HG03196 (cell line): Measurements from ENCODE around the gene ACTR5.

Experiments used
- ATAC-seq: cut with Tn5 transposase; IDR thresholded peaks from one replicate; pipeline ENCODE4 v1.9.1; 2021; ENCODE audit not compliant: unreplicated experiment

Gene ACTR5

DNA sequence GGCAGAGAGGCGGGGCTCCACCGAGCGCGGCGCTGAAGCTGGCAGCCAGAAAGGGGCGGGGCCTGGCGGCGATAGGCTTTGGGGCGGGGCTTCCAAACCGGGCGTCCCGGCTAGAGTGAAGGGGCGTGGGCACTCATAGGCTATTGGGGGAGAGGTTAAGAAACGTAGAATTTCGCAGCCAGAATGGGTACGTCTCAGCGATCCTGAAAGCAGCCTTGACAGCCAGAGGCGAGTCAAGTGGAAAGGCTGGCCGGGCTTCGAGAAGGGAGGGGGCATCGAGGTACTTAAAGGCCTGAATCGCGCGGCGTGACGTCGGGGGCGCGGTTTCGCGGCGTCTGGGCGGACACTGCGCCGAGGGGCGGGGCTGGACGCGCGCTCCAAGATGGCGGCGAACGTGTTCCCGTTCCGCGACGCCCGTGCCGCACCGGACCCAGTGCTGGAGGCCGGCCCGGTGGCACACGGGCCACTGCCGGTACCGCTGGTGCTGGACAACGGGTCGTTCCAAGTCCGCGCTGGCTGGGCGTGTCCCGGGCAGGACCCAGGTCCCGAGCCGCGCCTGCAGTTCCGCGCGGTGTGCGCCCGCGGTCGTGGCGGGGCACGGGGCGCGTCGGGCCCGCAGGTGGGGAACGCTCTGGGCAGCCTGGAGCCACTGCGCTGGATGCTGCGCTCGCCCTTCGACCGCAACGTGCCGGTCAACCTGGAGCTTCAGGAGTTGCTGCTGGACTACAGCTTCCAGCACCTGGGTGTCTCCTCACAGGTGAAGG is at the start of gene ACTR5:
TSS of gene ACTR5 (plus strand) at position 364 of the 764 bp plus-strand sequence. CDS start at position 383, 19 bp downstream.
- peak; percentile 85 for ATAC-seq

DNA sequence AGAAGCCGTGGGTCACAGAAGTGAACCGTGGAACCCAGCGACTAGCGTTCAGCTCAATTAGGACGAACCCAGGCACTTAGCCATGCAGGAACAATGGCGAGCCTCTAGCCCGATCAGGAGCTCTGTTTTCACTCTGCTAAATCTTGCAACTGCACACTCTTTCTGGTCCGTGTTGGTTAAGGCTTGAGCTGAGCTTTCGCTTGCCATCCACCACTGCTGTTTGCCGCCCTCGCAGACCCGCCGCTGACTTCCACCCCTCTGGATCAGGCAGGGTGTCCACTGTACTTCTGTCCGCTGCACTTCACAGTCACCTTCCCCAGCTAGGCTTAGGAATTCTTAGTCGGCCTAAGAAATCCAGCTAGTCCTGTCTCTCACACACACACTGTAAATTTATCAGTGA is 49.7 kb upstream of the ACTR5 start:
- ATAC-seq = no peak

GRCh38 chr20:38700141-38700540 is 48.1 kb upstream of the ACTR5 start:
- no peak for ATAC-seq

GRCh38 chr20:38700926-38701325 is 47.3 kb upstream of the ACTR5 start:
- ATAC-seq = no peak

DNA sequence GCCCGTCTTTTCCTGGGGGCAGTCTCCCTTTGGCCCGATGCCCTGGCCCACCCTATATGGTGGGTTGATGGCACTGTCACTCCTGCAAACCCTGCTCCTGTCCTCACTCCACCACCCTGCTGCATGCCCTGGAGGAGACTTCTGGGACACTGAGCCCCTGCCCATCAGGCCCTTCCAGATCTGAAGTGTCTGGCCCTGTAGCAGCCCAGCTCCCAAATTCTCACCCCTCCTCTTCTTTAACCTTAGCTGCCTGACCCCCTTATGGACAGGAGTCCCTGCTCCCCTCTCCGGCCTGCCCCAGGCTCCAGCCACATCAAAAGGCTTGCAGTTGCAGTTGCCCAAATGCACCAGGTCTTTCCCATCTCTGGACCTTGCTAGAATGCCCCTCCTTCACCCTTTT is 44.7 kb upstream of the ACTR5 start:
- no peak for ATAC-seq

DNA sequence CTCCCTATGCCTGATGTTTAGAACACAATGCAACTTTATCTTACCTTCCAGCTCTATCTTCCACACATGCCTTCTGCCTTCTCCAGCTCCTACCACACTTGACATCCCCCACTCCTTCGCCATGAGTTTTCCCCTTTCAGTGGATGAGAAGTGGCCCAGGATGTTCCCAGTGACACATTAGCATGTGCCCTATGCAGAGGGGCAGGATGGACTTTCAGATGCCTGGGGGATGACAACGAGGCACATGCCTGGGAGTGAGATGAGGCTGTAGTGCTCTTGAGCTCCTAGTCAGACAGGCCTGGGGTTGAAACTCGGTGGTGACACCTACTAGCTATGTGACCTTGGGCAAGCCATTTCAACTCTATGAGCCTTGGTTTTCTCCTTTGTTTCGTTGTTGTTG is 44.1 kb upstream of the ACTR5 start:
- ATAC-seq = no peak

GRCh38 chr20:38706509-38706908 is 41.8 kb upstream of the ACTR5 start:
- ATAC-seq = no peak

GRCh38 chr20:38714308-38714707 is 34.0 kb upstream of the ACTR5 start:
- no peak for ATAC-seq

- no peak for ATAC-seq
These were observed 32.6 kb upstream of the ACTR5 start for GRCh38 chr20:38715646-38716045.

- no peak for ATAC-seq
These were observed 25.6 kb upstream of the ACTR5 start for GRCh38 chr20:38722683-38723016.

DNA sequence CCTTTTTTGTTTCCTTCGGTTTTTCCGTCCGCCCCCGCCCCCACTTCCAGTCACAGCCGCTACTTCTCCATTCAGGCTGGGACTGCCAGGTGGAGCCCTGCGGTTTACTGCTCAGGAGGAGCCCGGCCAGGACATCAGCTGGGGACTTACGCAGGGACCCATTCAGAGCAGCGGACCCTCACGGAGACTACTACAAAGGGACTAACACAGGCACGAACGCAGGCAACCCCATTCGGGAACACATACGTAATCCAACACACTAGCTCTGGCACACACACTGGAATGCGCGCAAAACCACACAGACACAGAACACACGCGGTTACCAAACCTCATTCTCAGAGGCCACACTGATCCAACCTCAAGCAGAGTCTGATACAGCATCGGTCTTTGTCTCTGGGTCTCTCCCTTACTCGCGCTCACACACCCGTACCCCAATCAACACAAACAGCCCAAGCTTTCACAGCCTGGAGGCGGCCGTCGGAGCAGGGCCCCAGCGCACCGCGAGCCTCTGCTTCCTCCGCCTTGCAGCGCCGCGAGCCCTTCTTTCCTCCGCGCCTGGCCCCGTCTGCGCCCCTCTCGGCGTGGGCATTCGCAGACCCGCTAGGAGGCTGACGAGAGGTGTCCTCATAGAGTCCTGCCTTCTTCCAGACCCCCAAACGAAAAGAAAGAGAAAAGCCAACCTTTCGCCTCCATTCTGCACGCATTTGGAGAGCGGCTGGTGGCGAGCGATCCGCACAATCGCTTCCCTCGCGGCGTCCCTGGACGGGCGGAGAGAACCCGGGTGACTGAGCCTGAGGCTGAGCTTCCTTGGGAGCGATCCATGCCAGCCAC is 25.0 kb upstream of the ACTR5 start:
- no peak for ATAC-seq

- ATAC-seq = no peak
These were observed 24.2 kb upstream of the ACTR5 start, which contains the start of gene SLC32A1 for GRCh38 chr20:38723848-38724625. SLC32A1 (plus strand) TSS chr20:38724486; CDS start chr20:38724725, 239 bp downstream.

DNA sequence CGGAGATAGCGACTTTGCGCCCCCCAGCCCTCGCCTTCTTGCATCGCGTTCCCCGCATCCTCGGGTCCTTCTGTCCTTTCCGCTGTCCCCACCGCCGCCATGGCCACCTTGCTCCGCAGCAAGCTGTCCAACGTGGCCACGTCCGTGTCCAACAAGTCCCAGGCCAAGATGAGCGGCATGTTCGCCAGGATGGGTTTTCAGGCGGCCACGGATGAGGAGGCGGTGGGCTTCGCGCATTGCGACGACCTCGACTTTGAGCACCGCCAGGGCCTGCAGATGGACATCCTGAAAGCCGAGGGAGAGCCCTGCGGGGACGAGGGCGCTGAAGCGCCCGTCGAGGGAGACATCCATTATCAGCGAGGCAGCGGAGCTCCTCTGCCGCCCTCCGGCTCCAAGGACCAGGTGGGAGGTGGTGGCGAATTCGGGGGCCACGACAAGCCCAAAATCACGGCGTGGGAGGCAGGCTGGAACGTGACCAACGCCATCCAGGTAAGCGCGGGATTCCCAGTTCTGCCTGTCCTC is 23.6 kb upstream of the ACTR5 start:
- no peak for ATAC-seq

GRCh38 chr20:38725148-38725901 is 22.9 kb upstream of the ACTR5 start:
- ATAC-seq = no peak

DNA sequence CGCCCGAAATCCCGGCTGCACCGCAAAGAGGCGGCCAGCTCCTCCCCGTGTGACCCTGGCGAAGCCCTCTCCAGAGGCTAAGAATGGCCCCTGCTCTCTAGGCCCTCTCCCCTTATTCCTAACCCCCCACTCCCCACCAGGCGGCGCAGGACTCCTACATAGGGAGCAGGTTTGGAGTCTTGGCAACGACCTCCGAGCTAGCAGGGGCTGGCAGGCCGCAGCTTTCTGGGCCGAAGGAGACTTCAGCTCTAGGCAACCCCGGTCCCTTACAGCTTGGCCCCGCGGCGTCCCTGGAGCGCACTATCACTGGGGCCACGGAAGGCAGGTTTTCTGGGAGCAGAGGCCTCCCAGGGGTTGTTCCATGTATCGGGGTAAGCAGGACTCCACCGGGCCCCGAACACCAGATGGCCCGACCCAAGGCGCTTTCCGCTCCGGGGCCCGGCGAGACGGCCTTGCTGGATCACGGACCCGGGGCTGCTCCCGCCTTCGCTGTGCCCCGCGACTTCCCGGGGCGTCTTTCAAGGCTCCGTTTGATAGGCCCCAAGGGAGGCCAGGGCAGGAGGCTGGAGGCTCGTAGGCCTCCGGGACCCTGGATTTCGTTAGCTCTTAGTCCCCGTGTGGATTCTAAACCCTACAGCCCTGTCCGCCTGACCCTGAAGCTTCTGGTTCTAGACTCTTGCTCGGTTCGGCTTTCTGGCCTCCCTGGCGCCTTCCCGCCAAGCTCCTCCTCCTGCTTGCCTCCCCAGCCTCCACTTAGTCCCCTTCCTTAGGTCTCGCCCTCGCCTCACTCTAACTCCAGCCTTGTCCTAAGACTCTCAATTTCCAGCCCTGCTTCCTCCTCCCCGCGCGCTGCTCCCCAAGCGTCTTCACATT is 22.1 kb upstream of the ACTR5 start:
- no peak for ATAC-seq

DNA sequence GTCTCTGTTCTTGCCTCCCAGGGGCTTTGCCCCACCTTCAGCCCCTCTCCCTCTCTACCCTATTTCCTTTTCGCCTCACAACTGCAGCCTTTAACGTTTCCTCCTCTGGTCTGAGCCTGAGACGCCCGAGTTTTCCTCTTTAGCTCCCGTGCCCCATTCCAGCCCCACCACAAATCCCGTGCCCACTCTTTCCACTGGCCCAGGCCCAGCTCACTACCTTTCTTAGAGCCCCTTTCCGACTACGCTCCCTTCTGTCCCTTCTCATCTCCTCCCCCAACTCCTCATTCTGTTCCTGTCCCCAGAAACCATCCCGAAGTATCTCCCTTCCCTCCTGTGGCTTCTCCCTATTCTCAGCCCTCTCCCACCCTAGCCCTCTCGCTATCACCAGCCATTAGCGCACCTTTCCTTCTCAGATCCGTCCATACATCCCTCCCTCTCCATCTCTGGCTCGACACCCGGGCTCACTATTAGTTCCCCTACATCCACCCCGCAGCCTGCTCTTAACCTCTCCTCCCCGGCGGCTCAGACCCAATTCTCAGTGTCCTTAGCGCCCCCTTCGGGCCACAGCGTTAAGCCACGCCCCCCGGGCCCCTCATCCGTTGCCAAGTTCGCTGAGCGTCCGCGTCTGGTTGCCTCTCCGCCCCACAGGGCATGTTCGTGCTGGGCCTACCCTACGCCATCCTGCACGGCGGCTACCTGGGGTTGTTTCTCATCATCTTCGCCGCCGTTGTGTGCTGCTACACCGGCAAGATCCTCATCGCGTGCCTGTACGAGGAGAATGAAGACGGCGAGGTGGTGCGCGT is 21.3 kb upstream of the ACTR5 start:
- ATAC-seq = no peak

GRCh38 chr20:38727607-38728190 is 20.6 kb upstream of the ACTR5 start:
- no peak for ATAC-seq

GRCh38 chr20:38728191-38728781 is 20.0 kb upstream of the ACTR5 start:
- ATAC-seq = no peak
